GM12878 (cell line): ENCODE results near the gene MRPS9. TPM values are rescaled to one million over a fixed set of nuclear protein-coding genes. Genes with fewer than 3 reads are reported as not detected.

ENCODE experiments used
- ATAC-seq: fragments of 200-7000 bp; cut with Tn5 transposase; 3 replicates; pipeline ENCODE4 v1.9.1; 2020; ENCODE audit warnings: mild to moderate bottlenecking, moderate library complexity
- BruUV-seq: library from RNA; stranded (reverse); fragments of 400-500 nt; replicated peaks from 2 replicates; lab custom pipeline; 2021; lab: Mats Ljungman, UMichigan
- CTCF ChIA-PET: fragments of 300-600 bp; sonication (Branson Sonifier 250); formaldehyde crosslinking; extraction: SDS; loops from one replicate; lab custom pipeline; 2021; ENCODE audit warnings: inconsistent platforms; lab: Yijun Ruan, JAX
- POLR2A ChIA-PET: fragments of 350-600 bp; formaldehyde crosslinking; extraction: SDS; loops from one replicate; lab custom pipeline; 2021; ENCODE audit warnings: inconsistent platforms; lab: Charles Lee
- RAD21 ChIA-PET: fragments of 300-600 bp; sonication (Branson Sonifier 250); formaldehyde crosslinking; loops from one replicate; lab custom pipeline; 2023; ENCODE audit warnings: antibody characterized with exemption; ENCODE audit not compliant: unreplicated experiment; lab: Charles Lee
- SMC1A ChIA-PET: fragments of 300-600 bp; sonication (Branson Sonifier 250); formaldehyde crosslinking; loops from one replicate; lab custom pipeline; 2023; ENCODE audit not compliant: unreplicated experiment, uncharacterized antibody; lab: Charles Lee
- DNase-seq: peaks from one replicate; pipeline ENCODE4 v3.0.0-alpha.2; 2011; ENCODE audit warnings: low read depth, low spot score
- FAIRE-seq: peaks from 3 replicates; lab custom pipeline; 2011; peaks lifted over from hg19 to GRCh38; lab: Jason Lieb, UNC
- H2AFZ ChIP-seq: 2 replicates; pipeline ENCODE4 v1.6.0; 2011; ENCODE audit warnings: low read depth, low read length, control low read depth; ENCODE audit not compliant: control insufficient read depth
- H3K27ac ChIP-seq: 2 replicates; pipeline ENCODE4 v1.5.1; 2011; ENCODE audit warnings: control low read depth; ENCODE audit not compliant: control insufficient read depth, insufficient read depth
- H3K27me3 ChIP-seq, 2 experiments: replicated peaks in 1 of 2; 2 replicates each; pipeline versions ENCODE4 v1.6.0 to v1.6.1; 2011; ENCODE audit warnings: low read length in 1 of 2; ENCODE audit not compliant: control insufficient read depth in 2 of 2, insufficient read depth in 2 of 2
- H3K36me3 ChIP-seq, 2 experiments: 2 replicates each; pipeline ENCODE4 v1.5.1; 2011; ENCODE audit warnings: low read length in 1 of 2; ENCODE audit not compliant: control insufficient read depth in 2 of 2, insufficient read depth in 2 of 2
- H3K4me1 ChIP-seq: 2 replicates; pipeline ENCODE4 v1.6.1; 2011; ENCODE audit warnings: mild to moderate bottlenecking, low read length, moderate library complexity, mixed read lengths; ENCODE audit not compliant: control insufficient read depth, insufficient read depth
- H3K4me2 ChIP-seq: 2 replicates; pipeline ENCODE4 v1.6.0; 2011; ENCODE audit warnings: control low read depth; ENCODE audit not compliant: control insufficient read depth, insufficient read depth
- H3K4me3 ChIP-seq: fragments of 200-600 bp; sonication (generic); 2 replicates; pipeline ENCODE4 v1.5.1; 2016
- H3K79me2 ChIP-seq: 2 replicates; pipeline ENCODE4 v1.6.0; 2011; ENCODE audit warnings: low read length; ENCODE audit not compliant: control insufficient read depth, insufficient read depth
- H3K9ac ChIP-seq: 2 replicates; pipeline ENCODE4 v1.8.0; 2011; ENCODE audit warnings: low read length, control low read depth, mixed read lengths; ENCODE audit not compliant: control insufficient read depth, insufficient read depth
- H3K9me3 ChIP-seq: replicated peaks from 3 replicates; pipeline ENCODE4 v1.5.1; 2011; ENCODE audit warnings: mild to moderate bottlenecking, low read length; ENCODE audit not compliant: control insufficient read depth, insufficient read depth
- H4K20me1 ChIP-seq: 2 replicates; pipeline ENCODE4 v1.6.0; 2011; ENCODE audit not compliant: control insufficient read depth, insufficient read depth
- CEBPB ChIP-seq, 2 experiments: fragments of 150-350 bp in 1 of 2; IDR thresholded peaks; 2 replicates each; pipeline ENCODE4 v1.6.1; 2012 to 2014; ENCODE audit warnings: low read depth in 2 of 2, low read length in 2 of 2, borderline replicate concordance in 1 of 2, inconsistent platforms in 1 of 2
- ETV6 ChIP-seq, 2 experiments: fragments of 450-650 bp in 1 of 2; IDR thresholded peaks in 1 of 2; conservative IDR thresholded peaks in 1 of 2; 2 replicates each; pipeline ENCODE4 v1.6.1; 2014; ENCODE audit warnings: antibody characterized with exemption in 1 of 2, borderline replicate concordance in 1 of 2, low read depth in 1 of 2, mild to moderate bottlenecking in 1 of 2, moderate library complexity in 1 of 2
- MEF2B ChIP-seq: fragments of 450-650 bp; IDR thresholded peaks from 2 replicates; pipeline ENCODE4 v1.6.1; 2018; ENCODE audit warnings: mild to moderate bottlenecking, moderate library complexity; ENCODE audit not compliant: partially characterized antibody, poor library complexity, severe bottlenecking
- NFXL1 ChIP-seq: fragments of 450-650 bp; IDR thresholded peaks from 2 replicates; pipeline ENCODE4 v1.6.1; 2017; ENCODE audit warnings: antibody characterized with exemption, mild to moderate bottlenecking, borderline replicate concordance
- NR2C1 ChIP-seq: fragments of 450-650 bp; IDR thresholded peaks from 2 replicates; pipeline ENCODE4 v1.6.1; 2017; ENCODE audit warnings: antibody characterized with exemption, mild to moderate bottlenecking, moderate library complexity
- RAD21 ChIP-seq: IDR thresholded peaks from 2 replicates; pipeline ENCODE4 v1.6.1; 2011; ENCODE audit warnings: mild to moderate bottlenecking, low read depth, low read length, moderate library complexity; ENCODE audit not compliant: insufficient read depth
- RB1 ChIP-seq: fragments of 450-650 bp; formaldehyde crosslinking; IDR thresholded peaks from 2 replicates; pipeline ENCODE4 v1.6.1; 2017; ENCODE audit warnings: mild to moderate bottlenecking, borderline replicate concordance
- SMAD5 ChIP-seq: IDR thresholded peaks from 2 replicates; pipeline ENCODE4 v1.6.1; 2016; ENCODE audit warnings: antibody characterized with exemption, low read depth
- SRF ChIP-seq, 2 experiments: IDR thresholded peaks; 2 replicates each; pipeline ENCODE4 v1.6.1; 2011; ENCODE audit warnings: low read depth in 2 of 2, low read length in 2 of 2, mild to moderate bottlenecking in 1 of 2, moderate library complexity in 1 of 2
- ZNF217 ChIP-seq: fragments of 450-650 bp; IDR thresholded peaks from 2 replicates; pipeline ENCODE4 v1.6.1; 2017; ENCODE audit warnings: antibody characterized with exemption, mild to moderate bottlenecking
- WGBS: methylation state at CpG from one replicate; pipeline ENCODE4 v1.1.6; 2016; ENCODE audit warnings: low lambda C conversion rate; ENCODE audit not compliant: insufficient replicate concordance, insufficient coverage; ENCODE audit errors: missing lambda C conversion rate; 5-methylcytosine and 5-hydroxymethylcytosine counted together
- in situ Hi-C: fragments of 300-500 bp; cut with MboI; formaldehyde crosslinking; loops from 9 replicates; pipeline ENCODE4 v1.14.3; 2018; ENCODE audit warnings: mixed read lengths
- intact Hi-C: fragments of 100-400 bp; cut with micrococcal nuclease; formaldehyde crosslinking; loops from one replicate; pipeline ENCODE4 v1.14.2; 2022; ENCODE audit not compliant: unreplicated experiment
- polyA plus RNA-seq, 11 experiments: library from polyadenylated mRNA; depleted of rRNA in 4 of 11; unstranded in 6 of 11; stranded (reverse) in 5 of 11; fragments of >200 nt; fragmentation: Nextera tagmentation in 4 of 11; fragmentation: Illumina TruSeq in 1 of 11; extraction: Ambion mirVana in 4 of 11; extraction: Trizol in 1 of 11; gene quantifications; 1 replicate in 1 of 11; 2 replicates in 10 of 11; pipeline versions ENCODE4 v1.2.1 to v1.2.3, GENCODE V29; 2011 to 2016; ENCODE audit warnings: inconsistent platforms in 2 of 11, missing spikeins in 2 of 11, low read depth in 1 of 11
- total RNA-seq, 4 experiments: library from RNA; depleted of rRNA in 3 of 4; stranded (reverse); fragments of >200 nt in 3 of 4; fragmentation: Illumina TruSeq in 1 of 4; extraction: Trizol in 1 of 4; gene quantifications; 2 replicates each; pipeline versions ENCODE4 v1.2.1 to v1.2.3, GENCODE V29; 2013 to 2021
- TF ChIP-seq, protein P1 (sequence below): fragments of 450-650 bp; formaldehyde crosslinking; IDR thresholded peaks from 2 replicates; pipeline ENCODE4 v1.5.0; 2022; ENCODE audit warnings: mild to moderate bottlenecking, missing genetic modification characterization

Gene MRPS9
- total and polyA plus RNA-seq, 10 of the 15 experiments (the other 5 are each of a cell fraction or from before 2014, with no cell fraction given): 39.1 to 111 (median 63.4) TPM

DNA sequence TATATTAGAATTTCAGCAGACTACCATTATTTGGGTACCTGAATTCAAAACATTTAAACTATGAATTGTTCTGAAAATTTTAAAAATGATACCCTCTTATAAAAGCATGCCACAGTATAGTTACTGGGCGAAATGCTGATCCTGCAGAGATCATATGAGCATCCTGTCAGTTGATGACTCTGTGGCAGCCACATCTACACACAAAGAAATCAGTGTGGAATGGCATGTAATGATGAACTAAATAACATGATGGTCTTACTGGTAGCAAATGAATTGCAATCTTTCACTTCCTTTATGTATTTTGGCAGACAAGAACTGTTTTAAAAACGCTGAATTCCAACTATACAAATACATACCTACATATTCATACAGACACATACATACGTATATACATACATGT lies 38.3 kb downstream of the MRPS9 start:
- DNase-seq: no peak
- no peak for ATAC-seq
- in situ Hi-C loops: no loop called here
- Histone ChIP-seq H3K9me3 (no peaks in the 10 kb centered on the region), H3K27ac (no peak overlapping the region), H2AFZ (no peak overlapping the region), H3K4me1 (0 out of 2 replicates have a peak, but pooled peaks cover 5% of the 10 kb centered on the region), H3K27me3 (no peaks in the 10 kb centered on the region), H3K79me2 (no peaks in the 10 kb centered on the region), H3K9ac (no peak overlapping the region), H3K36me3 (peaks cover 0 to 3% of the 10 kb centered on the region in 2 experiments; a peak in 1 of 4 replicates), H3K4me3 (no peak overlapping the region), H4K20me1 (no peaks in the 10 kb centered on the region), H3K4me2 (no peak overlapping the region)
- POLR2A ChIA-PET: no interaction called here
- RAD21 ChIA-PET: no interaction called here
- SMC1A ChIA-PET: interaction anchor here (1.1 kb wide), 2 partner anchors 24 to 38 kb away, joined by 3 to 4 read pairs; partner anchors contain the start of gene MRPS9
- intact Hi-C loops: no loop called here
- CTCF ChIA-PET: no interaction called here
- no peak for TF ChIP-seq NR2C1
- no peak for TF ChIP-seq SMAD5
- TF ChIP-seq ETV6 (conservative IDR thresholded peaks at IDR 0.05 in 1 of 2, IDR thresholded peaks at IDR 0.05 in 1 of 2; ENCODE audit: borderline replicate concordance in 1 of 2, low read depth in 1 of 2): no peak
- no peak for TF ChIP-seq MEF2B
- TF ChIP-seq RAD21: no peak
- TF ChIP-seq CEBPB (IDR thresholded peaks at IDR 0.05; ENCODE audit: borderline replicate concordance in 1 of 2, low read depth in 2 of 2, low read length in 2 of 2): no peak
- no peak for TF ChIP-seq NFXL1
- no peak for TF ChIP-seq SRF (IDR thresholded peaks at IDR 0.05; ENCODE audit: low read depth in 2 of 2, low read length in 2 of 2)
- no peak for TF ChIP-seq ZNF217
- TF ChIP-seq, protein P1, sequence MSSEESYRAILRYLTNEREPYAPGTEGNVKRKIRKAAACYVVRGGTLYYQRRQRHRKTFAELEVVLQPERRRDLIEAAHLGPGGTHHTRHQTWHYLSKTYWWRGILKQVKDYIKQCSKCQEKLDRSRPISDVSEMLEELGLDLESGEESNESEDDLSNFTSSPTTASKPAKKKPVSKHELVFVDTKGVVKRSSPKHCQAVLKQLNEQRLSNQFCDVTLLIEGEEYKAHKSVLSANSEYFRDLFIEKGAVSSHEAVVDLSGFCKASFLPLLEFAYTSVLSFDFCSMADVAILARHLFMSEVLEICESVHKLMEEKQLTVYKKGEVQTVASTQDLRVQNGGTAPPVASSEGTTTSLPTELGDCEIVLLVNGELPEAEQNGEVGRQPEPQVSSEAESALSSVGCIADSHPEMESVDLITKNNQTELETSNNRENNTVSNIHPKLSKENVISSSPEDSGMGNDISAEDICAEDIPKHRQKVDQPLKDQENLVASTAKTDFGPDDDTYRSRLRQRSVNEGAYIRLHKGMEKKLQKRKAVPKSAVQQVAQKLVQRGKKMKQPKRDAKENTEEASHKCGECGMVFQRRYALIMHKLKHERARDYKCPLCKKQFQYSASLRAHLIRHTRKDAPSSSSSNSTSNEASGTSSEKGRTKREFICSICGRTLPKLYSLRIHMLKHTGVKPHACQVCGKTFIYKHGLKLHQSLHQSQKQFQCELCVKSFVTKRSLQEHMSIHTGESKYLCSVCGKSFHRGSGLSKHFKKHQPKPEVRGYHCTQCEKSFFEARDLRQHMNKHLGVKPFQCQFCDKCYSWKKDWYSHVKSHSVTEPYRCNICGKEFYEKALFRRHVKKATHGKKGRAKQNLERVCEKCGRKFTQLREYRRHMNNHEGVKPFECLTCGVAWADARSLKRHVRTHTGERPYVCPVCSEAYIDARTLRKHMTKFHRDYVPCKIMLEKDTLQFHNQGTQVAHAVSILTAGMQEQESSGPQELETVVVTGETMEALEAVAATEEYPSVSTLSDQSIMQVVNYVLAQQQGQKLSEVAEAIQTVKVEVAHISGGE (CRISPR knock-in tag): no peak
- no peak for TF ChIP-seq RB1
- 81% methylated on average over 3 of the region's 3 CpGs for WGBS
- FAIRE-seq: peak; percentile 7
- no TSS peak for BruUV-seq
